HG03103 (cell line): Measurements from ENCODE around the gene SUMO1.

Source experiments
- ATAC-seq: cut with Tn5 transposase; IDR thresholded peaks from one replicate; pipeline ENCODE4 v1.9.1; 2021; ENCODE audit warnings: low read depth; ENCODE audit not compliant: unreplicated experiment

SUMO1 gene

DNA sequence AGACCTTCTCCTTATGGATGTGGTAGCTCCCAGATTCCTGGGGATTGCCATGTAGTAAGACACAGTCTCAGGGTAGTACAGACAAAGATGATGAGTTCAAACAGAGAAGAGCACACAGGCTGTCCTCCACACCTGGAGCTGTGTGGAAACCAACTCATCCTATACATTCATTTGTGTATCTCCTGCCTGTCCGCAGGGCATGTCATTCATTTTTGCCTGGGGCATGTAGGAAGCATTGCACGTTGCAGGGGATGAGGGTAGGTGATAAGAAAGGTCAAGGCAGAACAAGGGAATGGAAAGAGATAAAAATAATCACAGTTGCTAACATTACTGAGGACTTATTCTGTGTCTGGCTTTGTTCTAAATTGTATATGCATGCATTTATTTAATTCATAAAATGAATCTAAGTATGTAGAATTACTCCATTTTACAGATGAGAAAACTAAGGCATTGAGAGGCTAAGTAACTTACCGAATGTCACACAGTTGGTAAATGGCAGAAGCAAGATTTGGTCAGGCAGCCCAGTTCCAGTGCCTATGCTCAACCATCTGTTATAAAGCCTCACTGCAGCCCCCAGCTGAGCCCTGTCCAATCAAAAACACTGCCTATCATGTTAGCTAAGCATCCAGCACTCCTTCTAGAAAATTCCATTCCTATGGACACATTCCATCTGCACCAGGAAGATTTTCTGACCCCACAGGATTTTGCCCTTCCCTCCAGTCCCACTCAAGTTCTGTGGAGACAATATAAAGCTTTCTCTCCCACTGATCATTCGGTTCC lies 81.0 kb downstream of the SUMO1 start:
- no peak for ATAC-seq
